GM19463 (cell line): Measurements from ENCODE around the gene VPS13D.
"Not testable (repeated sequence)": the region's sequence is repeated elsewhere in the genome, so short reads cannot be mapped to it uniquely, and the experiment has no call there.

Experiments
- ATAC-seq: cut with Tn5 transposase; IDR thresholded peaks from one replicate; pipeline ENCODE4 v1.9.1; 2021; ENCODE audit warnings: mild to moderate bottlenecking, moderate library complexity; ENCODE audit not compliant: unreplicated experiment

The VPS13D gene

DNA sequence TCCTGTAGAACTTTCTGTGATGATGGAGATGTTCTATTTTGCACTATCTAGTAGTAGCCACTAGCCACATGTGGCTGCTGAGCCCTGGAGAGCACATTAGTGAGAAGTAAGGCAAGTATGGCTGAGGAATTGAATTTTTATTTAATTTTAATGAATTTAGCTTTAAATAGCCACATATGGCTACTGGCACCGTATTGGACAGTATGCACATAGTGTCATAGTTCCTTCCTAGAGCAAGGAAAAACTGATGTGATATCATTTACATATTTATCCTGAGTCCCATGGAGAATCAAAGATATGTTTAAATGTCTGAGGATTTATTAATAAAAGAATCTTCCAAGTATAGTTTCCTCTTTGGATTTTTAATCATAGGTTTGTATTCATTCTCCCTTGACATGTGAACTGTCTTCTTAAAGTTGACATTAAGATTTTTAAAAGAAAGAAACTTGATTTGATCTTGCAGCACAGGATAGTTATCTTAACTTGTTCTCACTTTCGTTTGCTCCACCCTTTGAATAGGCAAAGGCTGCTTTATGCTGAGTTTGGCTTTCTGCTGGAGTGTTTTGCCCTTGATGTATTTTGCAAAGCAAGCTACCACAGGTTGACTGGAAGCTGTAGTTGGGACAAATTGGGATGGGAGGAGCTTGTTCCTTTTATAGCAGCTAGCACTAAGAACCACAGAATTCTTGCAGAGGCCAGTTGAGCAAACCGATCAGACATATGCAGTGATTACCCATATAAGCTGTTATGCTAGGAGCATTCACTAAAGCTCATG lies 129.7 kb downstream of the VPS13D start:
- no peak for ATAC-seq

DNA sequence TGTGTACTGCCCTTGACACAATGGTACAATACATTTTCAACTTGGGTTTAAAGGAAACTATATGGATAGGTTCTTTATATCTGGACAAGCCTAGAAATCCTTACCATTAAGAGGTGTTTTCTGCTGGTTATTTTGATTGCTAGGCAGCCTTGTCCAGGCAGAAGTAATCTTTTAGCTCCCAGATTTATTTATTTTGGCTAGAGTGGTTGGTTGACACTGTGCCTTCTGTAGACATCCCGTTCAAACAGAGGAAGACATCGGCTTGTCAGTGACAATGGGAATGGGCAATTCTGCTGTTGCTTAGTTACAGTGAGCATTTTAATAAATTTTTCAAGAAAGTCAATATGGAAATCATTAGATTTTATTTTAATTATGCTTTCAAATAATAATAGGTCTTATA lies 138.8 kb downstream of the VPS13D start:
- no peak for ATAC-seq

GRCh38 chr1:12369258-12369657 lies 139.4 kb downstream of the VPS13D start:
- ATAC-seq = no peak

GRCh38 chr1:12370333-12370975 lies 140.6 kb downstream of the VPS13D start:
- ATAC-seq = no peak

- ATAC-seq = no peak
These were observed 141.2 kb downstream of the VPS13D start for GRCh38 chr1:12371053-12371452.

DNA sequence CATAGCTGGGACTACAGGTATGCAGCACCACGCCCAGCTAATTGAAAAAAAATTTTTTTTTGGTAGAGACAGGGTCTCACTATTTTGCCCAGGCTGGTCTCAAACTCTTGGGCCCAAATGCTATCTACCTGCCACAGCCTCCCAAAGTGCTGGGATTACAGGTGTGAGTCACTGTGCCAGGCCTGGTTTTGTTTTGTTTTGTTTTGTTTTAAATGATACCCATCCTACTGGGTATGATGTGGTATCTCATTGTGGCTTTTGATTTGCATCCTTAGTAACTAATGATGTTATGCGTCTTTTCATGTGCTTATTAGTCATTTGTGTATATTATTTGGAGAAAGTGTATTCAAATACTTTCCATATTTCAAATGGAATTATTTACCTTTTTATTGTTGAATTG lies 142.3 kb downstream of the VPS13D start:
- ATAC-seq = no peak

- no peak for ATAC-seq
These were observed 142.9 kb downstream of the VPS13D start for GRCh38 chr1:12372761-12373160.

- ATAC-seq = no peak
These were observed 145.5 kb downstream of the VPS13D start for GRCh38 chr1:12375133-12375829.

GRCh38 chr1:12376236-12377045 lies 146.6 kb downstream of the VPS13D start:
- no peak for ATAC-seq

GRCh38 chr1:12380326-12381249 lies 150.8 kb downstream of the VPS13D start:
- ATAC-seq = no peak

DNA sequence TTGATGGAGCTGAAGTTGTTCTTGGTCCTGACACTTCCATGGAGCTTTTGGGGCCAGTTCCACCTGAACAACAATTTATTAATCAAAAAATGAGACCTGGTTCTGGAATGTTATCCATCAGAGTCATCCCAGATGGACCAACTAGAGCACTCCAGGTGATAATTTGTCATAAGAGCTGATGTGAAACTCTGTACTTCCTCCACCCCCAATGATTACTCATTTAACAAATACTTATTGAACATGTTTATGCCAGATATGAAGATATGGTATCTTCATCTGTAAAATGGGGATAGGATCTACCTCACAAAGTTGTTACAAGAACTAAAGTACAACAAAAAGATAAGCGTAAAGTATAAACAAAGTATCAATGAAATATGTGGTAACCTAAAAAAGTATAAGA lies 153.2 kb downstream of the VPS13D start:
- no peak for ATAC-seq

- no peak for ATAC-seq
These were observed 154.0 kb downstream of the VPS13D start for GRCh38 chr1:12383786-12384185.

DNA sequence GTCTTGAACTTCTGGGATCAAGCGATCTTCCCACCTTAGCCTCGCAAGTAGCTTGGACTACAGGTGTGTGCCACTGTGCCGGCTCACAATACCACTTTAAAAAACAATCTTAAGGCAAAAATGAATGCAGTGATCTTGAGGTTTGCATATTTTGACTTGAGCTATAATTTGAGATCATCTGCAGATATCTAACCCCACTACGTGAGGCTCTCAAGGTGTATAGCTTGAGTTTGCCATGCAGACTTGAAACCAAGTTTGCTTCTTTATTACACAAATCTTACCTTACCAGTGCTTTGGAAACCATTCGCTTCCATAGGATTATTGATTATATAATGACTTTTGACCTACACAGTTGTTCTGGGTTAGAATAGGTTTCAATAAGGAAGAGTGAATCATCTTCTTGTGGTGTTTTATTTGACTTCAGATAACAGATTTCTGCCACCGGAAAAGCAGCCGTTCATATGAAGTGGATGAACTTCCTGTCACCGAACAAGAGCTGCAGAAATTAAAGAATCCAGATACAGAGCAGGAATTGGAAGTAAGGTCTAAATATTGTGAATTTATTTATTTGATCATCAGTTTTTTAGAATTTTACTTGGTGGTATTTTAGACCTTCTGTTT lies 155.1 kb downstream of the VPS13D start:
- ATAC-seq = no peak

GRCh38 chr1:12386130-12386529 lies 156.3 kb downstream of the VPS13D start:
- ATAC-seq = no peak

- no peak for ATAC-seq
These were observed 157.8 kb downstream of the VPS13D start for GRCh38 chr1:12387641-12388040.

GRCh38 chr1:12390296-12390695 lies 160.5 kb downstream of the VPS13D start:
- not testable (repeated sequence) for ATAC-seq

- ATAC-seq = no peak
These were observed 167.9 kb downstream of the VPS13D start for GRCh38 chr1:12397462-12398450.

DNA sequence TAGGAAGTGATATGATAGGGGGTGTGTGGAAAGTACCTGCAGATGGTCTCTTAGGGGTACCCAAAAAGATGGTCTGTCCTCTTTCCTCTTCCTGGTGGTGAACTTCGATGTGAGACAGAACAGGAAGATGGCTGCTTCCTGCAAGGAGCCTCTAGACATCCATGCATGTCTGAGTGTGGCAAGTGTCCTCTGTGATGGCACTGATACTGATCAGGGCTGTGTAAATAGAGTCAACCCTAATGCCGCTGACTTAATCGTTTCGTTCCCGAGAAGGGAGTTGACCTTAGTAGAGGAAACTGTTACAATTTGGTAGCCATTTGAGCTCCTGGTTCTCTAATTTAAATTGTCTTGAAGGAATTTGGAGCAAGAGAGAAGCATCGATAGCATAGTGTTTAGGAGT lies 168.6 kb downstream of the VPS13D start:
- ATAC-seq = no peak
